ENCODE data around the gene ERC2.

The ERC2 gene

DNA sequence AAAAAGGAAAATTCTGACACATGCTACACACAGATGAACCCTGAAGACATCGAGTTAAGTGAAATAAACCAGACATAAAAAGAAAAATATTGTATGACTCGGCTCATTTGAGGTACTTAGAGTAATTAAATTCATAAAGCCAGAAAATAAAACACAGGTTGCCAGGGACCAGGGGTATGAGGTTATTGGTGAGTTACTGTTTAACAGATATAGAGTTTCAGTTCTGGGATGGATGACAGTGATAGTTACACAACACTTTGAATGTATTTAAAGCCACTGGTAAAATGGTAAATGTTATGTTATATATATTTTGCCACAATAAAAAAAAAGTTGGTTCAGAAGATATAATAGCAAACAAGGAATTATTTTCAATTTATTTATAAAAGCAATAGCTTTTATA, 545.1 kb downstream of the ERC2 start:
- H3K9me3 ChIP-seq (ENCODE audit: insufficient read depth, low read depth, low read length) = no peaks in the 10 kb centered on the region
- H3K27me3 ChIP-seq (ENCODE audit: insufficient read depth, low read length, poor library complexity, severe bottlenecking) = no peaks in the 10 kb centered on the region
- TF ChIP-seq, protein P1, sequence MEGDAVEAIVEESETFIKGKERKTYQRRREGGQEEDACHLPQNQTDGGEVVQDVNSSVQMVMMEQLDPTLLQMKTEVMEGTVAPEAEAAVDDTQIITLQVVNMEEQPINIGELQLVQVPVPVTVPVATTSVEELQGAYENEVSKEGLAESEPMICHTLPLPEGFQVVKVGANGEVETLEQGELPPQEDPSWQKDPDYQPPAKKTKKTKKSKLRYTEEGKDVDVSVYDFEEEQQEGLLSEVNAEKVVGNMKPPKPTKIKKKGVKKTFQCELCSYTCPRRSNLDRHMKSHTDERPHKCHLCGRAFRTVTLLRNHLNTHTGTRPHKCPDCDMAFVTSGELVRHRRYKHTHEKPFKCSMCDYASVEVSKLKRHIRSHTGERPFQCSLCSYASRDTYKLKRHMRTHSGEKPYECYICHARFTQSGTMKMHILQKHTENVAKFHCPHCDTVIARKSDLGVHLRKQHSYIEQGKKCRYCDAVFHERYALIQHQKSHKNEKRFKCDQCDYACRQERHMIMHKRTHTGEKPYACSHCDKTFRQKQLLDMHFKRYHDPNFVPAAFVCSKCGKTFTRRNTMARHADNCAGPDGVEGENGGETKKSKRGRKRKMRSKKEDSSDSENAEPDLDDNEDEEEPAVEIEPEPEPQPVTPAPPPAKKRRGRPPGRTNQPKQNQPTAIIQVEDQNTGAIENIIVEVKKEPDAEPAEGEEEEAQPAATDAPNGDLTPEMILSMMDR (conservative IDR thresholded peaks at IDR 0.05; ENCODE audit: low read length) = no peak
- TF ChIP-seq EZH2phosphoT487 (IDR thresholded peaks at IDR 0.05; ENCODE audit: borderline replicate concordance) = no peak

DNA sequence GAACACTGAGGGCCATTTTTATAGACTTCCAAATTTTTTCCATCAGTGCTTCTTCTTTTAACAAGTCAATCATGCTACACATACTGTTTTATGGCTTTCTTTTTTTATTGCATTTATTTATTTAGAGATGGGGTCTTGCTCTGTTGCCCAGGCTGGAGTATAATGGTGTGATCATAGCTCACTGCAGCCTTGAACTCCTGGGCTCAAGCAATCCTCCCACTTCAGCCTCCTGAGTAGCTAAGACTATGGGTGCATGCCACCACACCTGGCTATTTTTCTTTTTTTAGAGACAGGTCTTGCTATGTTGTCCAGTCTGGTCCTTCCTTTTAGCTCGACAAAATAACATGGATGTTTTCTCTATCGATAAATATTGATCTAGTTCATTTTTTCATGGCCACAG, 555.4 kb downstream of the ERC2 start:
- Histone ChIP-seq H3K9me3 (ENCODE audit: insufficient read depth, low read depth, low read length) (no peaks in the 10 kb centered on the region), H3K9me2 (replicated peaks; ENCODE audit: low read depth, low read length) (no peaks in the 10 kb centered on the region), H3K36me3 (ENCODE audit: insufficient read depth, low read length) (no peaks in the 10 kb centered on the region), H4K20me1 (ENCODE audit: insufficient read depth, low read length, poor library complexity, severe bottlenecking) (no peaks in the 10 kb centered on the region), H3K79me2 (ENCODE audit: insufficient read depth, low read length) (no peaks in the 10 kb centered on the region), H3K9ac (ENCODE audit: low read depth, low read length, poor library complexity, severe bottlenecking) (no peak overlapping the region), H2AFZ (ENCODE audit: low read length) (no peak overlapping the region), H3F3A (ENCODE audit: low read depth) (no peaks in the 10 kb centered on the region), H3K4me2 (ENCODE audit: low read depth, low read length, poor library complexity, severe bottlenecking) (no peak overlapping the region), H3K4me1 (ENCODE audit: insufficient read depth, low read length, poor library complexity, severe bottlenecking) (no peaks in the 10 kb centered on the region), H3K4me3 (ENCODE audit: low read length, poor library complexity, severe bottlenecking) (no peak overlapping the region), H3K27me3 (ENCODE audit: insufficient read depth, low read length, poor library complexity, severe bottlenecking) (no peaks in the 10 kb centered on the region)
- TF ChIP-seq, protein P1 (conservative IDR thresholded peaks at IDR 0.05; ENCODE audit: low read length) = no peak

More for the DNA sequence above, 545.1 kb downstream of the ERC2 start:
- Histone ChIP-seq H2AFZ (ENCODE audit: low read length) (no peak overlapping the region), H3K36me3 (ENCODE audit: insufficient read depth, low read length) (no peaks in the 10 kb centered on the region), H3K79me2 (ENCODE audit: insufficient read depth, low read length) (no peaks in the 10 kb centered on the region), H3K4me1 (ENCODE audit: insufficient read depth, low read length, poor library complexity, severe bottlenecking) (peaks cover 8% of the 10 kb centered on the region), H3F3A (ENCODE audit: low read depth) (no peaks in the 10 kb centered on the region), H3K4me3 (ENCODE audit: low read length, poor library complexity, severe bottlenecking) (no peak overlapping the region), H3K4me2 (ENCODE audit: low read depth, low read length, poor library complexity, severe bottlenecking) (no peak overlapping the region), H4K20me1 (ENCODE audit: insufficient read depth, low read length, poor library complexity, severe bottlenecking) (no peaks in the 10 kb centered on the region), H3K9me2 (replicated peaks; ENCODE audit: low read depth, low read length) (no peaks in the 10 kb centered on the region), H3K9ac (ENCODE audit: low read depth, low read length, poor library complexity, severe bottlenecking) (no peak overlapping the region)

DNA sequence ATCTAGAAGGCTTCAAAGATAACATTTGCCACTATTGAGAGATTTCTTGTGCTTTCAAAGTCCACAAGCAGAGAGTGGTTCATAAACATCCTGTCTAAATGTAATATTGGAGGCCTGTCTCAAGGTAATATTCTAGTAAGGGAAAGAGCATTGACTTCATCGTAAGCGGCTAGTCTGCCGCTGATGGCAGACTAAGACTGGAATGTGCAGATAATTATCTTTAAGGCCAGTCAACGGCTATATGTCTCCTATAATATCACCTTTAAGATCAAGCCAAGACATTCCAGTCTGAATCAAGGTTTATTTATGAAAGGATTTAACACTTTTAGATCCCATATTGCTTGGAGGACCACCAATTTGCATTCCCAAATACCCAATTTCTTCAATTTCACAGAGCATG, 557.0 kb downstream of the ERC2 start:
- H3F3A ChIP-seq (ENCODE audit: low read depth) = no peaks in the 10 kb centered on the region

More for the DNA sequence above, 557.0 kb downstream of the ERC2 start:
- H3K4me3 ChIP-seq (ENCODE audit: low read length, poor library complexity, severe bottlenecking) = no peak overlapping the region
- no peak overlapping the region for H2AFZ ChIP-seq (ENCODE audit: low read length)
- no peak overlapping the region for H3K4me2 ChIP-seq (ENCODE audit: low read depth, low read length, poor library complexity, severe bottlenecking)
- H3K79me2 ChIP-seq (ENCODE audit: insufficient read depth, low read length) = no peaks in the 10 kb centered on the region
- no peak for TF ChIP-seq EZH2phosphoT487 (IDR thresholded peaks at IDR 0.05; ENCODE audit: borderline replicate concordance)
- TF ChIP-seq, protein P1 (conservative IDR thresholded peaks at IDR 0.05; ENCODE audit: low read length) = no peak
- no peaks in the 10 kb centered on the region for H3K9me3 ChIP-seq (ENCODE audit: insufficient read depth, low read depth, low read length)
- H3K9me2 ChIP-seq (replicated peaks; ENCODE audit: low read depth, low read length) = no peaks in the 10 kb centered on the region
- no peaks in the 10 kb centered on the region for H3K4me1 ChIP-seq (ENCODE audit: insufficient read depth, low read length, poor library complexity, severe bottlenecking)
- no peaks in the 10 kb centered on the region for H3K36me3 ChIP-seq (ENCODE audit: insufficient read depth, low read length)
- H3K27me3 ChIP-seq (ENCODE audit: insufficient read depth, low read length, poor library complexity, severe bottlenecking) = no peaks in the 10 kb centered on the region
- no peak overlapping the region for H3K9ac ChIP-seq (ENCODE audit: low read depth, low read length, poor library complexity, severe bottlenecking)
- no peaks in the 10 kb centered on the region for H4K20me1 ChIP-seq (ENCODE audit: insufficient read depth, low read length, poor library complexity, severe bottlenecking)
